Left cardiac atrium (tissue), 4 donors: ENCODE results near the gene PAX3. TPM values are rescaled to one million over a fixed set of nuclear protein-coding genes. Genes with fewer than 3 reads are reported as not detected.

Experiments
- ATAC-seq, 2 donors: fragments of 200-7000 bp; cut with Tn5 transposase; one replicate each; pipeline ENCODE4 v1.9.1; 2020; ENCODE audit warnings: mild to moderate bottlenecking in 2 of 2, moderate library complexity in 2 of 2
- DNase-seq: peaks from one replicate; pipeline ENCODE4 v3.0.0-alpha.2; 2020
- intact Hi-C, 2 donors: fragments of 100-400 bp; cut with DNase I; formaldehyde crosslinking; loops; one replicate each; pipeline versions ENCODE4 v1.14.1 to v1.15.1; 2022 to 2023
- total RNA-seq, 2 donors: library from RNA; stranded (reverse); fragmentation: NEBNext Ultra II Directional; extraction: Animal tissue kit (Norgen Biotek cat#: 25700); gene quantifications; one replicate each; pipeline ENCODE4 v1.2.1, GENCODE V29; 2021
- donor health status: DM: no; HTN: yes; CAD: no.
- donor health status: DM: no; HTN: yes; CAD: no; lungs with severe emphysema.
- donor health status: DM: yes; HTN: yes; CAD: no.
- donor health status: Dilated cardiomyopathy.

Gene PAX3
- total RNA-seq, 2 donors from 2014 or later, result 0.84 TPM; not detected in 1

DNA sequence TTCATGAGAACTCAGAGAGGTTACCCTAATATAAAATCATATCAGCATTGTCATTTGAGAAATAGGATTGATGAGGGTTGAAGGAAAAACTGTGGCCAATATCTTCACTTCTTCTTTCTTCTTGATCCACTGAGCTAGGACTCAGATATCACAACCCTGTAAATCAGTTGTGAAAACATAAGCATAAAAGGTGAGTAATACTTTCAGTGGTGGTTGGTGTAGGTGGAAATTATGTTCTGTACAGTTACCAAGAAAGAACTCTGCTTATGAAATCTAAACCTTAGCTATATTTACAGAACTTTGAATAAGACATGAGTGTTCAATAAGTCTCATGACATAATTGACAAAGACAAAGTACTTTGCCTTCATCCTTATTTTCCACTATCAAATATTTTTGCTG lies 56.3 kb downstream of the PAX3 start:
- DNase-seq (no peak), ATAC-seq (no peak)

DNA sequence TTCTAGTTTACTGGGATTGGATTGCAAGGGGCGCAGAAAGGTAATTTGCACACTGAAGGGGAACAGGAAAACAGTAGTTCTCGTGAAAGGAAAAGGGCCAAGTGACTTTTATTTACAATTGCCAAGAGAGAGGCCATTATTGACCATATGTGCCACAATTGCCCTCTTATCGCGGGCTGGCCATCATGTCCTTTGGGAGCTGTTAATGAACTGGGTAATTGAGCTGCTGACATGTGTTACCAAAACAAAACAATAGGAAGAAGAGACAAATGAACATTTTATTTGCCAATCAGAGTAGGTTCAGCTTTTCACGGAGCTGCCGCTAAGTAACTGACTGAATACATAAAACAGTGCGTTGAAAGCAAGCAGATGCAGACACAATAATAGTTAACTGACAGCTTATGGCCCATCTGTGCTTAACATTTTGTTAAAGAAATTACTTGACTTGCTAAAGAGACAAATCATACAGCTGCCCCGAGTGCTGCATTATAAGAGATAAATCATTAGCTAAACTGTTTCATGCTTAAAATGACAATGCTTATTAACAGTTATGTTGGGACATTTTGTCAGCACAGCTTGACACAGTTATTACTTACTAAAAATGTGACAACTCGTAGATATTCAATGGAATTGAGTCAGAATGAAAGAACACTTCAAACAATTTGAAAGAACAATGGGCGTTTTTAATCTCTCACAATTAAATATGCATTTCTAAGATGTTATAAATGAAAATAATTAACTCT lies 57.5 kb downstream of the PAX3 start:
- ATAC-seq (no peak), DNase-seq (no peak)
- intact Hi-C loops, result no loop called here

More for the DNA sequence above, 56.3 kb downstream of the PAX3 start:
- intact Hi-C loops, result no loop called here

DNA sequence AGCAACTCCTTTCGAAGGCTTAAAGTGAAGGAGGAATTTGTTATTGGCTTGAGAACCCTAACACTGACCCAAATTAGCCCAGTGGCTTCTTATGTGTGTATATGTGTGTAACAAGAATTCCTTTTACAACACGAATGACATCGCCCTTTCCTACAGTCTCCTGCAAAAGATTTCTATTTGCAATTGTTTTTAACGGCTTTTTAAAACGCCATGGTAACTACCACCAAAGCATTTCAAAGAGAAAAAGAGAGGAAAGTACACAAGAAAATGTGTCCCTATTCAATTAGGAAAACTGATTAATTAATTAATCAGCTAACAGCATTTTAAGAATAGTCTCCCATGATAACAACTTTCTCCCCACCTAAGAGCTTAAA lies 58.1 kb downstream of the PAX3 start:
- intact Hi-C loops, result no loop called here

DNA sequence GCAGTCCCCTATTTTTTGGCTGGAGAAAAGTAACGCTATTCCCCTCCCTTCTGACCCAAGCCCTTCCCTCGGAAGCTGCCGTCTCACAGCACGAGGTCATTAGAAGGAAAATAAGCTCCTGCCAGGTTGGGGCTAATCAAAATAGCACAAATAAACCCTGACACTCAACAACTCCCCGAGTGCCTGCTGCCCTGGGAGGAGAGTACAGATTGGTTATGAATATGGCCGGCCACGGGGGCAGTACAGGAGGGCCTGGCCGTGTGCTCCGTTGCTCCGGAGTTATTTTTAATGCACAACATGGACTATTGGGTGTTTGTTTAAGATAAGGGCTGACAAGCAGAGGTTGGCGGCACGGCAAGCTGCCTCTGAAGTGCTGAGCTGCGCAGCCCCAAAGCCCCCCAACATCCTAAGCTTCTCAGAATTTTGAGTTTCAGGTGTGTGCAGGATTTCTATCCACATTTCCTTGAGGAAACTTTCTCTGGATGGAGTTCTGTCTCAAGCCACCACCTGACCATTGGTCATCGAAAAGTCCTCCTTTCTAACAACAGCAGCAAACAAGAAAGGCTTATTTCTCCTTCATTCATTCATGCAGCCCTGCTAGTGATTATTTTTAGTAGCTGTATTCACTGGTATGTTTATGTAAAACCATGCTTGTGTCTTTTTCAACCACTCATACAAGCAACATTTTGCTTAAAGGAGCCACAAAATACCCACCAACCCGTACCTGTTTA lies 58.7 kb downstream of the PAX3 start:
- peak; percentile 71 to 75 for ATAC-seq
- intact Hi-C loops, result no loop called here
- no peak for DNase-seq

More for the DNA sequence above, 58.1 kb downstream of the PAX3 start:
- no peak for ATAC-seq
- DNase-seq, result no peak

DNA sequence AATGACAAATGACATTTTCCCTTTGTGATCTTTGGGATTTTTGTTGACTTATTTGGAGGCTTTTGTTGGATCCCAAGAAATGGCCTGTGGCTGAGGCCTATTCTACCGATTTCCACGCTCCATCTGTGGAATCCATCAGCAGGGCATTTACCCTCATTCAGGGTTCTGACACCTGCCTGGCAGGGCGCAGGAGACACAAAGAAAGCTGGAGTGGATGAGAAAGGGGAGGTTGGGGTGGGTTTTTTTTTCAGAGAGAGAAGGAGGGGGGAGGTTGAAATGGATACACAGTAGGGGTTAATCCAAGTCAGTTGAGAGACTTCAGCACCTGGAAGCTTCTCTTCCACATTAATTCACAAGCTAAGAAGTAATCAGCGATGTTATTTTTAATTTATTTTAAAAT lies 59.7 kb downstream of the PAX3 start:
- ATAC-seq (no peak), DNase-seq (no peak)
- intact Hi-C loops, result no loop called here

DNA sequence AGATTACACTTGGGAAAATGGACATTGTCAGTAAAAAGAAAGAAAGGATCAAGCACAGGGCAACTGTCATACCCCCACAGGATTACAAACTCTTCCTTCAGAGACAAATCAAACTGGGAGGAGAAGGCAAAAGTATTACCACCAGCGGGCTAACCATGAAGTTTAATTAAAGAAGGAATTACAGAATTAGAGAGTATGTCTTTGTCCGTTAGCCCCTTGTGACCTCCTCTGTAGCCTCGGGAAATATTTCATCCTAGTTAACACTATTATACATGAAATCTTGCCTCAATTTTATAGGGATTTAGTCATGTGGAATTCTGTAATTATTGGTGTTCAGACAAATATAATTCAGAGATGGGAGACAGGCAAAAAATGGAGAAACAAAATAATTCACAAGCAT lies 60.7 kb downstream of the PAX3 start:
- no peak for DNase-seq

DNA sequence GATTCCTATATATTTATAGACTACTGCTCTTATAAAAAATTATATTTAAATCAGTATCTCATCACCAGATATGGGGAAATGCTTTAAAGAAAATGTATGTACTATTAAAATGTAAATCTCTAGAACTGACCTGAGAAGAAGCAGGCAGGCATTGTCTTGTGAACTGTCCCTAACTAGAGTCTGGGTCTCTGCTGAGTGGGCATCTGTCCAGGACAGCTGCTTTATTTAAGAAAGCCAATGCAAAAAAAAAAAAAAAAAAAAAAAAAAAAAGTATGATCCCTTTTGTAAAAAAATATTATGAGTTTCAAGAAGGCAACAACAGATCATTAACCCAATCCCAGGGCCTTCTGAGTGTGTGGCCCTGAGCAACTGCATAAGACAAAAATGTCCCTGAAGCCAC lies 66.0 kb downstream of the PAX3 start:
- DNase-seq (no peak), ATAC-seq (no peak)
- intact Hi-C loops, result no loop called here

More for the DNA sequence above, 60.7 kb downstream of the PAX3 start:
- intact Hi-C loops, result no loop called here
- no peak for ATAC-seq

DNA sequence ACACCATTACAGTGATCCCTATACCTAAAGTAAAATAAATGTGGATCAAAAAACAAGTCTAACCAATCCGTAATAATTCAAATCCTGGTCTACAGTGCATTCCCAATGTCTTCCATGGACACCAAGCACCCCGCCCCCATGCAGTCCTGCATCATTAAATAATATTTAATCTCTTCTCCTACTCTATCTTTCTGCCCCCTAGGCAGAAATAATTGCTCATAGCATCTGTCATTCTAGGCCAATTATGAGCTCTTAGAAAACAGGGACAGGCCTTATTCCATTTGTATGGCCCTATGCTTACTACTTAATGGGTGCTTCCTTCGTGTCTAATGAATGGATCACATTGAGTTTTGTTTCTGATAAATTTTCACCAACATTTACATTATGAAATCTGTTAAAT lies 66.4 kb downstream of the PAX3 start:
- DNase-seq (no peak), ATAC-seq (no peak)
- intact Hi-C loops, result no loop called here

DNA sequence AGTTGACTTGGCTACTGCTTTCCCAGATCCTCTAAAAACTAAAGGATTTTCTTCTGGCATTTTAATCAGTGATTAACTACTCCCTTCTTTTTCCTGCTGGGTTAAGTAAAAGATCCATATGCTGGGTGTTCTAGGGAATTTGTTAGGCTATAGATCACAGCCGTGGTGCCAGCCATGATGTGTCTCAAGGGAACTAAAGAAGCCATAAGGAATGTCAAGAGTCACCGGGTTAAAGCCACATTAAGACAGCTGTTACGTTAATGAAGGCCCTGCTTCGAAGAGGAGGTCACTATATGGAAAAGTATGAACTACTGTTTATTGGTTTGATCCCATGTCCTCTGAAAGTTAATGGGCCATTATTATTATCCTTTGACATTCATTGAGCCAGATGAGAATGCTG lies 70.7 kb downstream of the PAX3 start:
- no peak for DNase-seq
- intact Hi-C loops, result no loop called here
- no peak for ATAC-seq

DNA sequence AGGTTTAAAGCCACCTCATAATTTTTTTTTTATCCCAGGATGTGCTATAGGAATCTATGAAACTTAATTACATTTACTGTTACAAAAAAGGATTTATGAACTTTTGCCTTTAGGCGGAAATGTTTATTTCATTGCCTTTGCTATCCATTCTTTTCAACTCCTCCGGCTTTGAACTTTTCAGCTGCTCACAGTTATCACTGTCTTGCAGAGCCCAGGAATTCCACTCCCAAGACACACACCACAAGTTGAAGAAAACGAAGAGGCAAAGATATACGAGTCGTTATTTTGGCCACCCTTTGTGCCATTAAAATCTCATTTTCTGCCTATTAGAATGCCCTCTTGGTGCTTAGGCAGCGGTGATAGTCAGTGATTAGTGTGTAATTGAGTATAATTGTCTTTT lies 80.0 kb downstream of the PAX3 start:
- DNase-seq (no peak), ATAC-seq (no peak)
- intact Hi-C loops, result no loop called here

DNA sequence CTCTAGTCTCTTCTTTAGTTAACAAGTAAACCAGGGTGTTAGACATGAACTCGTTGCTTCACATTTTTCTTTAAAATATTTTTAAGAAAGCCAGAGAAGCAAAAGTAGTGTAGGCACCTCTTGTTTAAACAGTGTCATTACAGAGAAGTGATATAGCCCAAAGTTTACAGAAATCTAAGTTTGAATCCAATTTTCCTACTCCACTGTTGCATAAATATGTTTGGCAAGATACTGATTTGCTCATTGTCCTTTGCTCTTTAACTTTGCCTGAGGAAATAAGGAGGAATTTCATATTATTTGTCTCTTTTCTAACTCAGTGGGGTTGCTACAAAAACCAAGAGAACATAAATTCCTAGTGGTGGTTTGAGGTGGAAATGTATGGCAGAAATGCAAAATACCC lies 81.1 kb downstream of the PAX3 start:
- no peak for ATAC-seq

DNA sequence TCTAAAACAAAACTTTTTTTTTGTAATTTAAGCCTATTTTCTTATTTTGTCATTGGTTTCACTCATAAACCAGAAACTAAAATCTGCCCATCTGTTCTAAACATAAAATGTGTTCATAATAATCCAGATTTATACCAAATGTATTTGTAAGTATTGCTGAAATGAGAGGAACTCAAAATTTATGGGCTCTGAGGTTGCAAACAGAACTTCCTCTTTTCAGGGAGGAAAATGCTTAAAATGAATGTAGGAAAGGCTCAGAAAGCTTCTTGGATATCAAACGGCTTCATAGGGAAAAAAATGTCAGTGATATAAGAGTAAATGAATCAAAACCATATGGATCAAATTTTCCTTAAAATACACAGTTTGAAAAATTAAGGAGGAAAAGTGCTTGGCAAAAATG lies 83.9 kb downstream of the PAX3 start:
- intact Hi-C loops, result no loop called here
- ATAC-seq (no peak), DNase-seq (no peak)

More for the DNA sequence above, 81.1 kb downstream of the PAX3 start:
- DNase-seq, result no peak
- intact Hi-C loops, result no loop called here

DNA sequence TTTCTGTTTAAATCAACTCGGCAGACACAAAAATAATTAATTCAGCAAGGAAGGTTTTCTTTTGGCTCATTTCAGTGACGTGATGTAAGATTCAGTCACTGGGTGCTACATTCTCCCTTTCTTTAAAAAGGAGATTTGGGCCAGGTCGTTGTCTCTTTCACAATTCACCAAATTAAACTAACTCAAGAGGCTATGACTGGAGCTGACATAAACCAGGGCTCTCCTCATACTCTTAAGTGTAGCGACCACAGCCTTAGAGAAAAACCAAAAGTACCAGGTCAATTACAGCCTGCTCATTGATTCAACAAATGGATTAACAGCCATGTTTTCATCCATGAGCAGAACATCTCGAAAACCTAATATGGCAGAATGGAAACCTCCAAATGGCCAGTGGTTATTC lies 85.7 kb downstream of the PAX3 start:
- intact Hi-C loops, result no loop called here
- ATAC-seq (no peak), DNase-seq (no peak)

DNA sequence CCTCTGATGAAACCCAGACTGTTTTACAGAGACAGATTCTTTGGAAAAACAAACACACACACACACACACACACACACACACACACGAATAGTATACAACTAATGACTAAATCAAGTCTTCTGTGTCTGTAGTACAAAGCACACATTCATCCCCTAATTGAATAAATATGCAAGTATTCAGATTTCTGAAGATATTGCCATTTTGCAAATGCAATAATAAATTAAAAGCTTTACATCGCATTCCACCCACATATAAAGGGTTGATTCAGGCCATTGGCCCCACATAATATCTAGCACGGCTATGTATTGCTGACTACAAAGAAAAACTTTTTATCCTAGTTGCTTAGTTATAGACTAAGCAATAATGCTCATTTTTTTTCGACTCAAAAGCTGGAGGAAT lies 86.2 kb downstream of the PAX3 start:
- no peak for DNase-seq
- ATAC-seq, result no peak
- intact Hi-C loops, result no loop called here

DNA sequence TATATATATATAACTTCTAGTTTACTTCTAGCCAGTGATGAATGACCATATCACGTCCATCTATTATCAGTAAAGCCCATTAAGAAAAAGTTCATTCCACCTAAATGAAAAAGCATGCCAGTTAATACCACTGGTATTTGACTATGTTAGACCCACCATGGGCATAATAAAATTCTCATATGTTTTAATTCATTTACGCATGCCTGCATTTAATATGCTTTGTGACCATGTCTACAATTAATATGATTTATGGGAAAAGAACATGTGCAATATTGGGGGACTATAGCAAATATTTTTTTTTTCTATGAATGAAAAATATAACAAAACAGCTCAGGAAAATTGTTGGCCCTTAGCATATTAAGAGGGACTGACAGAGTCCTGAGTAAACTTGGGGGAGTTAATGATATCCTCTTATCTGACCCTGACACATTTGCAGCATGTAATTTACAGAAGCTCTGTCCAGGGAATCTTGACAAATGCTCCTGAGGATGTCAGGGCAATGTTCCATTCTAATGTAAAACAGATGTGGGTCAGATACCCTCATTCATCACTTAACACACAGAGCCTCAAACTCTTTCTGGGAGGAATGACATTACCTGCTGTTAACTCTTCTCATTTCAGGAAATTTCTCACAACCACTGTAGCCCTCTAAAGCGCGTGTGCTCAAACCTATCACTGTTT lies 90.6 kb downstream of the PAX3 start:
- ATAC-seq (no peak), DNase-seq (no peak)
- intact Hi-C loops, result no loop called here

DNA sequence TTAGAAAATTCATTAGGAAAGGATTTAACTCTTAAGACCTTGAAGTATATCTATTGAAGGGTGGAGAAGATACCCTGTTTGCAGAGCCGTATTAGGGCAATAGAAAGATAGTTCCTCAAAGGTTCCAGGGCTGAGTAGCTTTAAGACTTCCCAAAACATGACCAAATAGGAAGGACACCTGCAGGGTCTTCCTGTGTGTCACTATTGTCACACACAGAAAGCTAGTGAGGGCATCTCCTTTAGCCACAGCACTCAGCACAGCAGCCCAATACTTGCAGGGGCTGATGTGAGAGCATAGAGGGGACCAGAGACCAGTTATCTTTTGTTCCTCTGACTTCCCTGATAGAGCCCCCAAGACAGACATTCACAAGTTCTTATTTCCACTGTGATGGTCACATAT lies 93.7 kb downstream of the PAX3 start:
- no peak for DNase-seq
- intact Hi-C loops, result no loop called here
- ATAC-seq, result no peak

DNA sequence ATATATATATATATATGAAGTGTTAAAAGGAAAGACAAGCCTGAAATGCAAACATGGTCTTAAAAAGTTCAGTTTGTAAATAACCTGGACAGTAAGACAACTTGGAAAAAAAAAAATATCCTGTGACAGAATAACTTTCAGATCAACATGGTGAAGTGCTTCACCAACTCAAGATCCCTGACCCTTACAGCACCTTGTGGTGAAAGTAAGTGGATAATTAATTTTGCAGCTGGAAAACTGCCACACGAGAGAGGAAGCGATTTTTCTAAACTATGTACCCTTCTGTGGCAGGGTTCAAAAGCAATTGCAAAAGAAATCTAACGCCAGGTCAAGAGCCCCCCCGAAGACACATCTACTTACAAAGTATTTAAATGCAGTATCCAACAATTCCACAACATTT lies 95.8 kb downstream of the PAX3 start:
- ATAC-seq (no peak), DNase-seq (no peak)
- intact Hi-C loops, result no loop called here

DNA sequence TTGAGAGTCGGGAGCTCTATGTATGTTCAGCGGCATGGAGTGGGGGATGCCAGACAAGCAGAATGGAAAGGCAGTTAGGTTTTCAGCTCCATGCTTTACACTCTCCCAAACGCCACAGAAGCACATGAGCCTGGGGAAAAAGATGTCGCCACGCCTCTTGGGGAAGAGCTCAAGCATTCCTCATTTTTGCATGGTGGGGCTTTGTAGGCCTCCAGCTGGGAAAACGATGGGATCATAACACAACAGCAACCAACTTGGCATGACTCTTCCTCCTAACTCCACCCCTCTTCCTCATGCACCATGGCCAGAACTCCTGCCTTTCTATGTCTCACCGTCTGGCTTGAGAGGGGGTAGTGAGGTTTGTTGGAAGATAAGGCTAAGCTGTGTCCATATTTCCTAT lies 102.6 kb downstream of the PAX3 start:
- DNase-seq, result no peak
- no peak for ATAC-seq
- intact Hi-C loops, result no loop called here

DNA sequence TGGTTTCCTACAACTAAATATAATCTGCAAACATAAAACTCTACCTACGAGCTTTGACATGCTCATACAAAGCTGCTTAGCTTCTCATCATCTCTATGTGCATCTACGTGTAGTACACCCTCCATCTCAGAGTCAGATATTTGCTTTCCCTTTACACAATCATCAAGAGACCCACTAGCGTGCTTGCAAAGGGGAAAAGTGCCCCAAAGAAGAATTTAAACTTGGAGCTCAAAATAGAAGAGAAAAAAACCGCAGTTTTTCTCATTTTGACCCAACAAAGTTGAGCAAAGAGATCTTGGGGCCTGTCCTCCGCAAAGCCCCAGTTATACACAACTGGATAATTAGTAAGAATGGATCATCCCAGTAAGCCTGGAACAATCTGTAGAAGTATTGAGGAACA lies 104.1 kb downstream of the PAX3 start:
- intact Hi-C loops, result no loop called here
- DNase-seq (no peak), ATAC-seq (no peak)

DNA sequence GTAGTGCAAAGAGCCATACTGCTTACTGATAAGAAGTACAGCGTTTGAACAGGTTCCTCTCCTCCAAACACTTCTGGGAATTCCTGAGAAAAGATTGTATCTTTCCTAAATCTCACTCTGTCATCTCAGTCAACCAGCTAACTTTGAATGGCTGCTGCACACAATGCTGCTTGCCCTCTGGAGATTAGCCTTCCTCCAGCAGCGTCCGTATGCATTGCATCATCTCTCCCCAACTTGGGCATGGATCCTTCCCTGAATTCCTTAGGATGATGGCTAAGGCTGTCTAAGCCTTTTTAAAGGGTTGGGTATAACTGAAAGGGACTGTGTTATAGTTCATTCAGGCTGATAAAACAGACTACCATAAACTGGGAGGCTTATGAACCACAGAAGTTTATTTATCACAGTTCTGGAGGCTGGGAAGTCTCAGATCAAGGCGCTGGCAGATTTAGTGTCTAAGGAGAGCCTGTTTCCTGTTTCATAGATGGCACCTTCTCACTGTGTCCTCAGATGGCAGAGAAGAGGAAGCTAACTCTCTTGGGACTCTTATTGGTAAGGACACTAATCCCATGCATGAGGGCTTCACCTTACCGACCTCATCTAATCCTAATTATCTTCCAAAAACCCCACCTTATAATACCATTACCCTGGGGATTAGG lies 105.3 kb downstream of the PAX3 start:
- DNase-seq, result no peak
- intact Hi-C loops, result no loop called here
- no peak for ATAC-seq
